Smooth muscle cell (in vitro differentiated cells): ENCODE results near the gene TNFRSF13B. TPM values are rescaled to one million over a fixed set of nuclear protein-coding genes. Genes with fewer than 3 reads are reported as not detected.
"Not testable (repeated sequence)": the region's sequence is repeated elsewhere in the genome, so short reads cannot be mapped to it uniquely, and the experiment has no call there.

Source experiments
- DNase-seq: peaks from one replicate; lab custom pipeline; 2025; ENCODE audit not compliant: unreplicated experiment; lab: John Stamatoyannopoulos, UW
- H2AFZ ChIP-seq: fragments of 200-600 bp; sonication (generic); 2 replicates; pipeline ENCODE4 v1.6.0; 2016; ENCODE audit warnings: antibody characterized with exemption, low read depth, mild to moderate bottlenecking
- H3F3A ChIP-seq: fragments of 200-600 bp; sonication (generic); 2 replicates; pipeline ENCODE4 v1.6.0; 2017; ENCODE audit warnings: antibody characterized with exemption, low read depth
- H3K27ac ChIP-seq: fragments of 200-600 bp; sonication (generic); 2 replicates; pipeline ENCODE4 v1.5.1; 2016; ENCODE audit warnings: low read depth, mild to moderate bottlenecking
- H3K27me3 ChIP-seq: fragments of 200-600 bp; sonication (generic); 2 replicates; pipeline ENCODE4 v1.6.1; 2016; ENCODE audit warnings: low read depth, mild to moderate bottlenecking
- H3K36me3 ChIP-seq: fragments of 200-600 bp; sonication (generic); 2 replicates; pipeline ENCODE4 v1.5.1; 2016; ENCODE audit warnings: low read depth
- H3K4me1 ChIP-seq: fragments of 200-600 bp; sonication (generic); 2 replicates; pipeline ENCODE4 v1.5.1; 2016; ENCODE audit warnings: low read depth
- H3K4me2 ChIP-seq: fragments of 200-600 bp; sonication (generic); 2 replicates; pipeline ENCODE4 v1.6.0; 2016; ENCODE audit warnings: mild to moderate bottlenecking
- H3K4me3 ChIP-seq: fragments of 200-600 bp; sonication (generic); 2 replicates; pipeline ENCODE4 v1.5.1; 2016; ENCODE audit warnings: mild to moderate bottlenecking
- H3K79me2 ChIP-seq: fragments of 200-600 bp; sonication (generic); 2 replicates; pipeline ENCODE4 v1.6.0; 2016; ENCODE audit warnings: low read depth, mild to moderate bottlenecking
- H3K9ac ChIP-seq: fragments of 200-600 bp; sonication (generic); 2 replicates; pipeline ENCODE4 v1.6.0; 2016; ENCODE audit warnings: low read depth
- H3K9me3 ChIP-seq: fragments of 200-600 bp; sonication (generic); replicated peaks from 2 replicates; pipeline ENCODE4 v1.5.1; 2016; ENCODE audit warnings: low read depth
- H4K20me1 ChIP-seq: fragments of 200-600 bp; sonication (generic); 2 replicates; pipeline ENCODE4 v1.6.0; 2016; ENCODE audit warnings: low read depth
- WGBS: methylation state at CpG from one replicate; pipeline ENCODE4 v1.1.7; 2016; ENCODE audit warnings: low lambda C conversion rate; 5-methylcytosine and 5-hydroxymethylcytosine counted together
- polyA plus RNA-seq: library from polyadenylated mRNA; unstranded; fragments of >200 nt; fragmentation: Nextera tagmentation; extraction: Ambion mirVana; gene quantifications from 2 replicates; pipeline ENCODE4 v1.2.1, GENCODE V29; 2016
- small RNA-seq: library from RNA; depleted of rRNA; stranded (forward); fragments of <200 nt; gene quantifications from one replicate; pipeline ENCODE3, GENCODE V24; 2014
- total RNA-seq: library from RNA; depleted of rRNA; stranded (reverse); fragments of >200 nt; gene quantifications from 2 replicates; pipeline ENCODE4 v1.2.3, GENCODE V29; 2014
- TF ChIP-seq, protein P1 (sequence below): fragments of 200-600 bp; sonication (generic); IDR thresholded peaks from 2 replicates; pipeline ENCODE4 v1.5.1; 2017; ENCODE audit warnings: borderline replicate concordance, mild to moderate bottlenecking, antibody characterized with exemption; ENCODE audit not compliant: insufficient read depth, poor library complexity, severe bottlenecking

Gene TNFRSF13B
- total and polyA plus RNA-seq, 2 experiments from 2014 or later = not detected

GRCh38 chr17:16892876-16893454 is 79.0 kb downstream of the TNFRSF13B start:
- not testable (repeated sequence) for H3K9ac ChIP-seq, H3K27ac ChIP-seq, H3K4me3 ChIP-seq, H3K36me3 ChIP-seq, H4K20me1 ChIP-seq, H3F3A ChIP-seq, H3K9me3 ChIP-seq, H3K79me2 ChIP-seq, DNase-seq, H3K27me3 ChIP-seq, H3K4me1 ChIP-seq, H3K4me2 ChIP-seq, H2AFZ ChIP-seq
- 91% methylated on average over 14 of the region's 20 CpGs for WGBS

- H3K9ac ChIP-seq = no peak overlapping the region
- no peaks in the 10 kb centered on the region for H3K9me3 ChIP-seq
- no peaks in the 10 kb centered on the region for H3K4me1 ChIP-seq
- no peak overlapping the region for H3K4me2 ChIP-seq
- 95% methylated on average over 5 of the region's 5 CpGs for WGBS
- H3F3A ChIP-seq = no peaks in the 10 kb centered on the region
- H3K79me2 ChIP-seq = no peaks in the 10 kb centered on the region
- H3K27ac ChIP-seq = no peak overlapping the region
- no peaks in the 10 kb centered on the region for H3K27me3 ChIP-seq
- no peak for DNase-seq
- H3K36me3 ChIP-seq = no peaks in the 10 kb centered on the region
- no peak overlapping the region for H3K4me3 ChIP-seq
- H4K20me1 ChIP-seq = no peaks in the 10 kb centered on the region
- H2AFZ ChIP-seq = no peak overlapping the region
- TF ChIP-seq, protein P1, sequence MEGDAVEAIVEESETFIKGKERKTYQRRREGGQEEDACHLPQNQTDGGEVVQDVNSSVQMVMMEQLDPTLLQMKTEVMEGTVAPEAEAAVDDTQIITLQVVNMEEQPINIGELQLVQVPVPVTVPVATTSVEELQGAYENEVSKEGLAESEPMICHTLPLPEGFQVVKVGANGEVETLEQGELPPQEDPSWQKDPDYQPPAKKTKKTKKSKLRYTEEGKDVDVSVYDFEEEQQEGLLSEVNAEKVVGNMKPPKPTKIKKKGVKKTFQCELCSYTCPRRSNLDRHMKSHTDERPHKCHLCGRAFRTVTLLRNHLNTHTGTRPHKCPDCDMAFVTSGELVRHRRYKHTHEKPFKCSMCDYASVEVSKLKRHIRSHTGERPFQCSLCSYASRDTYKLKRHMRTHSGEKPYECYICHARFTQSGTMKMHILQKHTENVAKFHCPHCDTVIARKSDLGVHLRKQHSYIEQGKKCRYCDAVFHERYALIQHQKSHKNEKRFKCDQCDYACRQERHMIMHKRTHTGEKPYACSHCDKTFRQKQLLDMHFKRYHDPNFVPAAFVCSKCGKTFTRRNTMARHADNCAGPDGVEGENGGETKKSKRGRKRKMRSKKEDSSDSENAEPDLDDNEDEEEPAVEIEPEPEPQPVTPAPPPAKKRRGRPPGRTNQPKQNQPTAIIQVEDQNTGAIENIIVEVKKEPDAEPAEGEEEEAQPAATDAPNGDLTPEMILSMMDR = no peak
Observed at GRCh38 chr17:16889088-16889465, 82.8 kb downstream of the TNFRSF13B start.

Small RNA genes within 50 kb of the gene (small RNA-seq; reads per million reads assigned to genes)
- gene AL353996.1 = not detected

Other genes with a start within 250 kb of the TNFRSF13B start
- 58.8 and 62.5 TPM in 2 replicates for gene MPRIP, start 70.3 kb upstream of the TNFRSF13B start, total RNA-seq
- gene MPRIP, start 70.3 kb upstream of the TNFRSF13B start, polyA plus RNA-seq = 67.2 and 69.3 TPM in 2 replicates
- gene PLD6, start 234.2 kb upstream of the TNFRSF13B start, total RNA-seq = 0.18 and 0.49 TPM in 2 replicates
- gene PLD6, start 234.2 kb upstream of the TNFRSF13B start, polyA plus RNA-seq = 0.26 and 1.4 TPM in 2 replicates